Peyer's patch (tissue), 4 donors: ENCODE measurements around the gene OR6K6. TPM values are rescaled to one million over a fixed set of nuclear protein-coding genes. Genes with fewer than 3 reads are reported as not detected.

Source experiments
- DNase-seq, 3 donors: peaks; one replicate each; pipeline ENCODE4 v3.0.0-alpha.2; 2017 to 2019
- H3K27ac ChIP-seq, 4 donors: fragments of 200-600 bp; sonication (generic); one replicate each; pipeline ENCODE4 v1.5.1; 2016 to 2019
- H3K27me3 ChIP-seq, 2 donors: fragments of 200-600 bp; sonication (generic); one replicate each; pipeline ENCODE4 v1.5.1; 2019
- H3K36me3 ChIP-seq, 3 donors: fragments of 200-600 bp; sonication (generic); one replicate each; pipeline ENCODE4 v1.5.1; 2016 to 2019
- H3K4me1 ChIP-seq, 4 donors: fragments of 200-600 bp; sonication (generic); one replicate each; pipeline ENCODE4 v1.5.1; 2016 to 2019
- H3K4me3 ChIP-seq, 4 donors: fragments of 200-600 bp; sonication (generic); 1 replicate in 3 of 4; 2 replicates in 1 of 4; pipeline ENCODE4 v1.5.1; 2016 to 2019; ENCODE audit warnings: mild to moderate bottlenecking in 1 of 4
- H3K9me3 ChIP-seq, 4 donors: fragments of 200-600 bp; sonication (generic); one replicate each; pipeline ENCODE4 v1.5.1; 2016 to 2019; ENCODE audit warnings: mild to moderate bottlenecking in 1 of 4
- CTCF ChIP-seq, 6 experiments: fragments of 450-650 bp in 4 of 6; fragments of 200-600 bp in 2 of 6; sonication (generic) in 1 of 6; IDR thresholded peaks; one replicate each; pipeline ENCODE4 v1.5.1; 2017 to 2019; ENCODE audit warnings: antibody characterized with exemption in 6 of 6, mild to moderate bottlenecking in 3 of 6, moderate library complexity in 1 of 6
- POLR2A ChIP-seq, 2 donors: fragments of 450-650 bp; IDR thresholded peaks; one replicate each; pipeline ENCODE4 v1.5.1; 2017; ENCODE audit warnings: antibody characterized with exemption in 2 of 2, mild to moderate bottlenecking in 2 of 2, moderate library complexity in 2 of 2
- total RNA-seq, 4 donors: library from RNA; depleted of rRNA; stranded (reverse); fragments of >200 nt; gene quantifications; one replicate each; pipeline ENCODE4 v1.1.0, GENCODE V29; 2016

OR6K6 gene
- total RNA-seq, 4 donors from 2014 or later = not detected

DNA sequence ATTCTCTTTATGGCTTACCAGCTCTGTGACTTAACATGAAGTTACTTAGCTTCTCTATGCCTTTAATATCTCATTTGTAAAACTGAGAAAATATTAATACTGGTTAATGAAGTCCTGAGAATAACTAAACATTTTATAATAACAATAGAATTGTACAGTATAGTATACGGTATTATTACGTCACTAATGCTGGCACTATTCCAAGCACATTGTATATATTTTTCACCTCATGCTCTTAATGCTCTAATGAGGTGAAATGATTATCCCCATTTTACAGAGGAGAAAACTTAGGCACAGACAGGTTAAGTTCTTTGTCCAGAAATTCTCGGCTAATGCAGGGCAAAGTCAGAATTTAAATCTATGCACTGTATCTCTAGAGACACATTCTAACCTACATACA is 34.9 kb upstream of the OR6K6 start:
- H3K36me3 ChIP-seq = no peaks in the 10 kb centered on the region

GRCh38 chr1:158720620-158721019 is 33.9 kb upstream of the OR6K6 start, which contains the start of gene OR6K3:
Gene OR6K3 (minus strand): TSS chr1:158720720. CDS start chr1:158718115, 2,605 bp downstream.
- H3K36me3 ChIP-seq = no peaks in the 10 kb centered on the region
- H3K9me3 ChIP-seq = no peaks in the 10 kb centered on the region
- TF ChIP-seq POLR2A (IDR thresholded peaks at IDR 0.05) = no peak
- TF ChIP-seq CTCF (IDR thresholded peaks at IDR 0.05) = no peak
- H3K4me3 ChIP-seq = no peak within 1 kb of the TSS
- no peak for DNase-seq
- no peak within 1 kb of the TSS for H3K27ac ChIP-seq
- H3K27me3 ChIP-seq = no peaks in the 10 kb centered on the region
- H3K4me1 ChIP-seq = no peaks in the 10 kb centered on the region

More for the DNA sequence above, 34.9 kb upstream of the OR6K6 start:
- Histone ChIP-seq H3K4me3 (no peak overlapping the region), H3K27me3 (no peaks in the 10 kb centered on the region), H3K27ac (no peak overlapping the region), H3K4me1 (no peaks in the 10 kb centered on the region), H3K9me3 (no peaks in the 10 kb centered on the region)
- no peak for DNase-seq
- TF ChIP-seq CTCF (IDR thresholded peaks at IDR 0.05) (no peak), POLR2A (IDR thresholded peaks at IDR 0.05) (no peak)

DNA sequence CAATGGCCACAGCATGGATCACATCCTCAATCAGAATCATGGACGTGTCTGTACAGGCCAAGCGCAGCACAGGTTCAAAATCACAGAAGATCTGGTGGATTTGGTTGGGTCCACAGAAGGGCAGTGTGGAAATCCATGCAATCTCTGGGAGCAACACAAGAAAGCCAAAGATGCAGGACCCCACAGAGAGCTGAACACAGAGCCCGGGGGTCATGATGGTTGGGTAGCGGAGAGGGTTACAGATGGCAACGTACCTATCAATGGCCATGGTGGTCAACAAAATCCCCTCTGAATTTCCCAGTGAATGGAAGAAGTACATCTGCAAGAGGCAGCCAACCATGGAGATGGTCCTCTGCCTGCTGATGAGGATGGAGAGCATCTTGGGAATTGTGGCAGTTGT is 30.1 kb upstream of the OR6K6 start:
- DNase-seq = no peak
- Histone ChIP-seq H3K27ac (no peak overlapping the region), H3K36me3 (no peaks in the 10 kb centered on the region), H3K27me3 (no peaks in the 10 kb centered on the region), H3K9me3 (no peaks in the 10 kb centered on the region), H3K4me3 (no peak overlapping the region), H3K4me1 (no peaks in the 10 kb centered on the region)
- TF ChIP-seq CTCF (IDR thresholded peaks at IDR 0.05) (no peak), POLR2A (IDR thresholded peaks at IDR 0.05) (no peak)

DNA sequence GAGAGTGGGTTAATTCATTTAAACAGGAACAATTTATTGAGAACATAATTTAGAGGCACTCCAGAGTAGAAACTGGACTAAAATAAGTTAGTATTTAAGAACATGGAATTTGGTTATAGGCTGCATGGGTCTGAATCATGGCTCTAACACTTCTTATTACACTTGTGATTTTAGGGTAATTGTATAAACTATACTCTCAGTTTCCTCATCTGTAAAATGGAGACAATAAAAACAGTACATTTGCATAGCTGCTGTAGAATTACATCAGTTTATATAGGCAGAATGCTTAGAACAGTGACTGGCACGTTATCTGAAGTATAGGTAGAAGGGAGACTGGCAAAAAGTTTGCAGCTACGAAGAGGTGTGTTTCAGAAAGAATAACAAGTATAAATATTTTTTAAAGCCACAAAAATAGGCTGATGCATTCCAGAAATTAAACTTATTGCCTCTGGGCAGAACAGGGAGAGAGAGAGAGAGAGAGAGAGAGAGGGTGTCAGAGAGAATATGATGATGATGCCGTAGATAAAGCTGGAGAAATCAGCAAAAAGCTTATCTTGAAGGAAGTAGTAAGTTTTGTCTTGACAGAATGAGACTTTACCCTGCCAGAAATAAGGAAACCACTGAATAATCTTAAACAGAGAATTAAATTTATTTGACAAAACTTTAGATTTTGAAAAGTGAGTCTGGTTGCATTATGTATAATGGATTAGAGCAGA is 25.9 kb upstream of the OR6K6 start:
- Histone ChIP-seq H3K9me3 (no peaks in the 10 kb centered on the region), H3K36me3 (no peaks in the 10 kb centered on the region), H3K27me3 (no peaks in the 10 kb centered on the region), H3K27ac (no peak overlapping the region), H3K4me3 (no peak overlapping the region), H3K4me1 (no peaks in the 10 kb centered on the region)
- TF ChIP-seq CTCF (IDR thresholded peaks at IDR 0.05) (no peak), POLR2A (IDR thresholded peaks at IDR 0.05) (no peak)
- DNase-seq = no peak

GRCh38 chr1:158730453-158730852 is 24.1 kb upstream of the OR6K6 start:
- Histone ChIP-seq H3K4me3 (no peak overlapping the region), H3K27ac (no peak overlapping the region), H3K36me3 (no peaks in the 10 kb centered on the region), H3K4me1 (no peaks in the 10 kb centered on the region), H3K9me3 (no peaks in the 10 kb centered on the region), H3K27me3 (no peaks in the 10 kb centered on the region)
- no peak for DNase-seq
- TF ChIP-seq POLR2A (IDR thresholded peaks at IDR 0.05) = no peak
- no peak for TF ChIP-seq CTCF (IDR thresholded peaks at IDR 0.05)
